HG02610 (cell line): ENCODE results near the gene MIOS.
A peak's percentile ranks its signal among the peaks of the same experiment; 100 is the strongest.
"Not testable (repeated sequence)": the region's sequence is repeated elsewhere in the genome, so short reads cannot be mapped to it uniquely, and the experiment has no call there.

Experiments
- ATAC-seq: cut with Tn5 transposase; IDR thresholded peaks from one replicate; pipeline ENCODE4 v1.9.1; 2021; ENCODE audit warnings: mild to moderate bottlenecking, moderate library complexity; ENCODE audit not compliant: unreplicated experiment

Gene MIOS

GRCh38 chr7:7640221-7641128, 73.8 kb downstream of the MIOS start, which contains the start of gene UMAD1:
TSS of gene UMAD1 (plus strand) at chr7:7640752. CDS start at chr7:7673372, 32,620 bp downstream.
- ATAC-seq: peak; percentile 99

GRCh38 chr7:7641129-7641663, 74.5 kb downstream of the MIOS start:
- peak; percentile 7 for ATAC-seq

- ATAC-seq: no peak
These were observed 75.4 kb downstream of the MIOS start for GRCh38 chr7:7642081-7642480.

GRCh38 chr7:7647495-7648036, 80.9 kb downstream of the MIOS start:
- ATAC-seq: no peak

GRCh38 chr7:7650682-7651206, 84.1 kb downstream of the MIOS start:
- ATAC-seq: no peak

- no peak for ATAC-seq
These were observed 84.8 kb downstream of the MIOS start for GRCh38 chr7:7651479-7651878.

DNA sequence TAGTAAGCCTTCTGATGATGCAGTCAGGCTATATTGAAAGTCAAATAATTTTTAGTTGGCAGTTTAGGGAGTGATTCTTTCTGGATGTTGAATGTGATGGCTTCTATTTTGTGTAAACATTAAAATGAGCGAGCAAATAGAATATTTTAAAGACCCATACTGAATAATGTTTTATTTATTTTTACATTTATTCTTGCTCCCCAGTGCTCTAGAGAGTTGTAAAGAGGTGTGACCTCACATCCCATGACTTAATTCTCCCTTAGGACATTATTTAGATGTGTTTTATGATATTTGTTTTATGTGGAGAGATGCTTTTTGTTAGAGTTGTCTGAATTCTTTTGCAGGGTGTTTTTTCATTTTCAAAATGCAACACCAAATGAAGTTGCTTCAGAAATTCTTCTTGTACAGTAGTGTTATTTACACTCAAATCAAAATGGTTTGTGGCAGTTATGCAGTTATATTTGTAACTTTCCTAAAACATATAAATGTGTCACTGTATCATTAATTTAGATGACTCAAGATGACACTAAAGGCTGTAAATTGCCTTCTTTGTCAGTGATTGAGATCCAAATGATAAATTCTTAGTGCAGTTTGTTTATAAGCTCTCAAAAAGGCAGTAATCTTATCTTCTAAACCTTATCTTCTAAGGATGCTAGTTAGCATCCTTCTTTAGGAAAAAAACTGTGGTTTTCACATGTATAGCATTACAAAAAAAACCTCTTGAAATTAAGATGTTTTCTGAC, 86.3 kb downstream of the MIOS start:
- no peak for ATAC-seq

DNA sequence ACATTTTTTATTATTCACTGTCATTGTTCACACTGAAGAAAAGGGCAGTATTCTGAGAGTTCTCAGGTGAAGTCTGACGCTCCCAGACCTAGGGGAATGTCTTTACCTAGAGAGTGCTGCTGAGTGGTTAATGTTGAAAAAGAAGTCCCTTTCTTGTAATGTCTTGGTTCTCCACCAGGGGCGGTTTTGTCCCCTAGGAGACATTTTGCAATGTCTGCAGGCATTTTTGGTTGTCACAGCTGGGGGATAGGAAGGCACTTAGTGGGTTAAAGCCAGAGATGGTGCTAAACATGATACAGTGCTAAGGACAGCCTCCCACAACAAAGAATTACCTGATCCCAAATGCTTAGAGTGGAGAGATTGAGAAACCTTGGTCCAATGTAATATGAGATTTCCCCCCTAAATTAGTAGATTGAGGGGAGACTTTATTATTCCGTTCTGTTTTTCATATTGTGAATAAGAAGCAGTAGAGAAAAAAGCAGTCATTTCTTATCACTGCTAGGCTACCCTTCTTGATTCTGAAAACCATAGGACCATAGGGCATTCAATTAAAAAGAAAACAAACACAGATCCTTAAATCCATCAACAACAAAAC, 87.0 kb downstream of the MIOS start:
- ATAC-seq: no peak

DNA sequence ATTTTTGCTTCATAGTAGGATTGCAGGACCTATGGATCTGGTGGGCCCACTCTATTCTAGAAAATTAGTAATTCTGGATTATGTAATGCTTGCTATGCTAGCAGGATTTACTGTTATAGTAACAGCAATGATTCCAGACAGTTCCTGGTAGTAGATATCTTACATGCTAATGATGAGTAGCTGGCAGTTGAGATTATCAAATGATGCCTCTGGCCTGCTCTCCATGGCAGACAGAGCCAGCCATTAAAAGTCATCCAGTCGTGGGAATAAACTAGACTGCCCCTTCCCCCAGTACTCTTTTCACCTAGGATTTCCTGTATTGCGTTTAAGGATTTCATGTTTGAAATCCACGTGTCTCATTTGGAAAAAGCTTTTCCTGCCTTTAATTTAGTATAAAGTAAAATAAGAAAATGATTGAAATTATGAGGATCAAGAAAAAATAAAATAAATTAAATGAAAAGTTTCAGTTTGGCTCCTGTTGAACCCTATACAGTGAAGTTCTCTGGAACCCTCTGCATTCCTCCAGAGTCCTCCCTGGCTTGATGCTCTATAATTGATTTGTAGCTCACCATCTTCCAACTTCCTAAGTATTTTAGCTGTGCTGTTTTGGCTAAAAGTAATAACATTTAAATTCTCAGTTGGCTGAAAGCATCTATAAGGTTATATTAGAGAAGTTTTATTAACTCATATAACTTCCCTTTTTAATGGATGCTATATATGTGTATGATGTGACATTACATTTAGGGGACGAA, 88.5 kb downstream of the MIOS start:
- no peak for ATAC-seq

- not testable (repeated sequence) for ATAC-seq
These were observed 89.8 kb downstream of the MIOS start for GRCh38 chr7:7656459-7656858.
